Trophoblast cell (in vitro differentiated cells and primary cell): Measurements from ENCODE around the gene TFF1.

ENCODE experiments used
- DNase-seq, 2 donors: peaks; one replicate each; pipeline ENCODE4 v3.0.0-alpha.2; 2016
- H2AFZ ChIP-seq: 2 replicates; pipeline ENCODE4 v1.6.1; 2013; ENCODE audit warnings: low read length, moderate library complexity, mild to moderate bottlenecking; ENCODE audit not compliant: insufficient read depth, poor library complexity
- H2AK5ac ChIP-seq: 2 replicates; pipeline ENCODE4 v1.6.1; 2013; ENCODE audit warnings: mild to moderate bottlenecking, low read length
- H2BK120ac ChIP-seq: 2 replicates; pipeline ENCODE4 v1.6.1; 2013; ENCODE audit warnings: low read length, mild to moderate bottlenecking, moderate library complexity; ENCODE audit not compliant: insufficient read depth, poor library complexity
- H2BK12ac ChIP-seq: 2 replicates; pipeline ENCODE4 v1.6.1; 2013; ENCODE audit warnings: mild to moderate bottlenecking, low read length, moderate library complexity
- H2BK5ac ChIP-seq: 2 replicates; pipeline ENCODE4 v1.6.1; 2013; ENCODE audit warnings: low read length, low read depth, moderate library complexity, mild to moderate bottlenecking; ENCODE audit not compliant: poor library complexity
- H3K14ac ChIP-seq: 2 replicates; pipeline ENCODE4 v1.6.1; 2013; ENCODE audit warnings: mild to moderate bottlenecking, low read length
- H3K18ac ChIP-seq: 2 replicates; pipeline ENCODE4 v1.6.1; 2013; ENCODE audit warnings: mild to moderate bottlenecking, low read length
- H3K23ac ChIP-seq: 2 replicates; pipeline ENCODE4 v1.6.1; 2013; ENCODE audit warnings: low read length
- H3K27ac ChIP-seq: 2 replicates; pipeline ENCODE4 v1.5.1; 2013; ENCODE audit warnings: low read depth, mild to moderate bottlenecking, inconsistent platforms, low read length, moderate library complexity
- H3K27me3 ChIP-seq: 2 replicates; pipeline ENCODE4 v1.6.1; 2013; ENCODE audit warnings: inconsistent platforms, mild to moderate bottlenecking, low read length, moderate library complexity; ENCODE audit not compliant: insufficient read depth
- H3K36me3 ChIP-seq, 2 experiments: 1 replicate in 1 of 2; 2 replicates in 1 of 2; pipeline ENCODE4 v1.6.1; 2013; ENCODE audit warnings: low read length in 2 of 2, mild to moderate bottlenecking in 2 of 2, moderate library complexity in 1 of 2; ENCODE audit not compliant: insufficient read depth in 2 of 2, control insufficient read depth in 1 of 2
- H3K4ac ChIP-seq: 2 replicates; pipeline ENCODE4 v1.6.1; 2013; ENCODE audit warnings: low read depth, mild to moderate bottlenecking, low read length, moderate library complexity
- H3K4me1 ChIP-seq, 2 experiments: 1 replicate in 1 of 2; 2 replicates in 1 of 2; pipeline ENCODE4 v1.6.1; 2013; ENCODE audit warnings: low read length in 2 of 2, mild to moderate bottlenecking in 2 of 2, moderate library complexity in 1 of 2; ENCODE audit not compliant: insufficient read depth in 2 of 2, control insufficient read depth in 1 of 2
- H3K4me2 ChIP-seq: 2 replicates; pipeline ENCODE4 v1.6.1; 2013; ENCODE audit warnings: inconsistent platforms, mild to moderate bottlenecking, low read length, moderate library complexity
- H3K4me3 ChIP-seq: 2 replicates; pipeline ENCODE4 v1.5.1; 2013; ENCODE audit warnings: mild to moderate bottlenecking, low read depth, low read length, inconsistent platforms
- H3K79me1 ChIP-seq: one replicate; pipeline ENCODE4 v1.6.1; 2013; ENCODE audit warnings: low read length
- H3K79me2 ChIP-seq: 2 replicates; pipeline ENCODE4 v1.6.1; 2013; ENCODE audit warnings: low read length, mild to moderate bottlenecking; ENCODE audit not compliant: control insufficient read depth, insufficient read depth, poor library complexity
- H3K9ac ChIP-seq: 2 replicates; pipeline ENCODE4 v1.6.1; 2013; ENCODE audit warnings: mild to moderate bottlenecking, low read length
- H3K9me3 ChIP-seq: 2 replicates; pipeline ENCODE4 v1.6.1; 2013; ENCODE audit warnings: low read depth, mild to moderate bottlenecking, control low read depth, inconsistent platforms, low read length; ENCODE audit not compliant: insufficient read depth
- H4K12ac ChIP-seq: 2 replicates; pipeline ENCODE4 v1.6.1; 2013; ENCODE audit warnings: low read depth, mild to moderate bottlenecking, low read length, moderate library complexity
- H4K8ac ChIP-seq: 2 replicates; pipeline ENCODE4 v1.6.1; 2013; ENCODE audit warnings: low read depth, mild to moderate bottlenecking, low read length, moderate library complexity
- H4K91ac ChIP-seq: one replicate; pipeline ENCODE4 v1.6.1; 2013; ENCODE audit warnings: low read depth, mild to moderate bottlenecking, low read length, moderate library complexity
- WGBS: extraction: QIAGEN DNeasy Blood & Tissue Kit; methylation state at CpG from one replicate; pipeline ENCODE4 v1.1.7; 2013; ENCODE audit warnings: missing lambda C conversion rate; ENCODE audit not compliant: insufficient read length, insufficient coverage; ENCODE audit errors: extremely low coverage; 5-methylcytosine and 5-hydroxymethylcytosine counted together

Gene TFF1

GRCh38 chr21:42381347-42381984, 15.1 kb upstream of the TFF1 start:
- Histone ChIP-seq H3K9ac (no peak overlapping the region), H3K23ac (no peak overlapping the region), H3K9me3 (peaks cover 6% of the 10 kb centered on the region), H3K4me1 (peaks cover 0 to 4% of the 10 kb centered on the region in 2 experiments), H3K4me2 (no peak overlapping the region), H2BK5ac (no peak overlapping the region), H3K18ac (no peak overlapping the region), H2BK120ac (no peak overlapping the region), H3K27ac (no peak overlapping the region), H2AFZ (no peak overlapping the region), H3K27me3 (no peaks in the 10 kb centered on the region), H3K36me3 (no peaks in the 10 kb centered on the region), H4K8ac (no peak overlapping the region), H2BK12ac (no peak overlapping the region), H3K79me2 (no peaks in the 10 kb centered on the region), H2AK5ac (no peak overlapping the region), H4K12ac (no peak overlapping the region), H3K4me3 (no peak overlapping the region), H3K4ac (no peak overlapping the region), H4K91ac (no peak overlapping the region), H3K79me1 (no peaks in the 10 kb centered on the region), H3K14ac (no peak overlapping the region)
- DNase-seq = peak; percentile 24 to 62
- WGBS = no CpG with 5 or more reads among the region's 1 CpG

DNA sequence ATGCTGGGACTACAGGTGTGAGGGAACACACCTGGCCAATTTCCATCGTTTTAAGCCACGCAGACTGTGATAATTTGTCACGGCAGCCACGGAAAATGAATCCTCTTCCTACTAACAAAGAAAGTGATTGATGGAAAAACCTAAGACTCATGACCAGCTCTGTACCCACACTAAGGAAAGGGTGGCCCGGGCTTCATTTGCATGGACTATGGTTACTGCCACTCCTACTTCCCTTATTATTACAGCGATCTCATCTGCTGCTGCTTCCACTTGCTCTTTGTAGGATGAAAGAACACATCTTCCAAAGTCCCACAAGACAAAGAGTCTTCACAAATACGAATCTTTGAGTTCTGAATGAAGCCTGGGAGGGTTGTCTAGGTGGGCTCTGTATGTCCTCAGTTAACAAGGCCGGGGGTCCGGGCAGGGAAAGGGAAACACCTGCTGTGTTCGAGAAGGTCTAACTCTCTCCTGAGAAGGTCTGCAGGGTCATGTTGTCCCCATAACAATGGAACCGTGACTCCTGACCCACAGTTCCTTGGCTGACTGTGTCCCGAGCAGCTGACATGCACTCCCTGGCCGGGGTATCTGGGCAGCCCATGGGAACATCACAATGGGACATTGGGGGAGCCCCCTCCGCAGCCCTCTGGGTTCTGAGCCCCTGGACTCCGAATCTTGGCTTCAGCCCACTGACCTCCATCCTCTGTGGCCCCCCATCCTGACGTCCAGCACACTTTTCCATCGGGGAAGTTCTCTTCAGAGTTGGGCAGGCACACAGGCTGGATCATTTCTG, 13.3 kb upstream of the TFF1 start:
- no CpG with 5 or more reads among the region's 17 CpGs for WGBS
- H3K18ac ChIP-seq = no peak overlapping the region
- H2BK120ac ChIP-seq = no peak overlapping the region
- no peak overlapping the region for H3K4ac ChIP-seq
- H3K9ac ChIP-seq = no peak overlapping the region
- H3K79me2 ChIP-seq = no peaks in the 10 kb centered on the region
- H3K23ac ChIP-seq = no peak overlapping the region
- peaks cover 4% of the 10 kb centered on the region for H3K9me3 ChIP-seq
- H3K14ac ChIP-seq = no peak overlapping the region
- DNase-seq = no peak
- H3K79me1 ChIP-seq = no peaks in the 10 kb centered on the region
- no peak overlapping the region for H3K4me2 ChIP-seq
- no peak overlapping the region for H2BK5ac ChIP-seq
- no peak overlapping the region for H4K12ac ChIP-seq
- H3K36me3 ChIP-seq = no peaks in the 10 kb centered on the region
- H3K4me1 ChIP-seq = no peaks in the 10 kb centered on the region
- H3K27ac ChIP-seq = no peak overlapping the region
- no peak overlapping the region for H3K4me3 ChIP-seq
- no peak overlapping the region for H2BK12ac ChIP-seq
- H2AFZ ChIP-seq = no peak overlapping the region
- H4K91ac ChIP-seq = no peak overlapping the region
- no peak overlapping the region for H2AK5ac ChIP-seq
- H4K8ac ChIP-seq = no peak overlapping the region
- H3K27me3 ChIP-seq = no peaks in the 10 kb centered on the region

DNA sequence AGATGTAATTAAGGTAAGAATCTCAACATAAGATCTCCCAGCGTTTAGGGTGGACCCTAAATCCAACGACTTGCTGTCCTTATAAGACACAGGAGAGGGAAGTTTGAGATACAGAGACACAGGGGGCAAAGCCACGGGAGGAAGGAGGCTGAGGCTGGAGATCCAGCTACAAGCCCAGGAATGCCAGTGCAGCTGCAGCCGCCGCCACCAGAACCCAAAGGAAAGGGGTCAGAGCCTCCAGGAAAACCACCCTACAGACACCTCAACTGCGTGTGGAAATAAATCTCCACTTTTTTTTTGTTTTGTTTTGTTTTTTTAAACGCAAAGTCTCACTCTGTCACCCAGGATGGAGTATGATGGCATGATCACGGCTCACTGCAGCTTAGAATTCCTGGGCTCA, 12.1 kb upstream of the TFF1 start:
- Histone ChIP-seq H2BK12ac (no peak overlapping the region), H3K9me3 (peaks cover 7% of the 10 kb centered on the region), H3K27me3 (no peaks in the 10 kb centered on the region), H3K4ac (no peak overlapping the region), H3K18ac (no peak overlapping the region), H3K4me2 (no peak overlapping the region), H4K12ac (no peak overlapping the region), H2AK5ac (no peak overlapping the region), H3K23ac (no peak overlapping the region), H3K79me1 (no peaks in the 10 kb centered on the region), H2BK120ac (no peak overlapping the region), H3K14ac (no peak overlapping the region), H3K4me3 (no peak overlapping the region), H3K79me2 (no peaks in the 10 kb centered on the region), H3K36me3 (no peaks in the 10 kb centered on the region), H3K27ac (no peak overlapping the region), H4K8ac (no peak overlapping the region), H2AFZ (no peak overlapping the region), H2BK5ac (no peak overlapping the region), H3K4me1 (no peaks in the 10 kb centered on the region), H3K9ac (no peak overlapping the region), H4K91ac (no peak overlapping the region)
- no CpG with 5 or more reads among the region's 8 CpGs for WGBS
- no peak for DNase-seq

DNA sequence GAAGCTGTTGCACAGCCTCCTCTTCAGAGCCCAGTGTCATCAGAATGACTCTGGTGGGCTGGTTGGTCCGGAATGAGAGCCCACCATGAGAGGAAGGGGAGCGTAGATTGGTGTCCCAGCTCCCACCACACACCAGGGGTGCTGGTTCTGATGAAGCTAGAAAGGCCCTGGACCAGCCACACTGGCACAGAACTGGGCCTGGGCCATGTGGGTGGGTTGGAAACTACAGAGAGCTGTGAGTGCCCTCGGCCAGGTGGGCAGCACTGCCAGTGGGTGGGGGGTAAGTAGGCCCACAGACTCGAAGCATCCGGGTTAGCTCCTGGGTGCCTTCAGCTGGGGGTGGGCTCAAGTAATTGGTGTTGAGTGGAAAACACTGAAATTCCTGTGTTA, 11.6 kb upstream of the TFF1 start:
- no CpG with 5 or more reads among the region's 5 CpGs for WGBS
- peaks cover 4% of the 10 kb centered on the region for H3K9me3 ChIP-seq

More for the DNA sequence above, 11.6 kb upstream of the TFF1 start:
- Histone ChIP-seq H3K27me3 (no peaks in the 10 kb centered on the region), H4K91ac (no peak overlapping the region), H3K27ac (no peak overlapping the region), H2AFZ (no peak overlapping the region), H3K23ac (no peak overlapping the region), H3K9ac (no peak overlapping the region), H3K4me3 (no peak overlapping the region), H3K79me1 (no peaks in the 10 kb centered on the region), H2AK5ac (no peak overlapping the region), H3K79me2 (no peaks in the 10 kb centered on the region), H3K18ac (no peak overlapping the region), H3K4ac (no peak overlapping the region), H2BK12ac (no peak overlapping the region), H3K14ac (no peak overlapping the region), H3K4me1 (no peaks in the 10 kb centered on the region), H4K8ac (no peak overlapping the region), H2BK120ac (no peak overlapping the region), H4K12ac (no peak overlapping the region), H3K36me3 (no peaks in the 10 kb centered on the region), H2BK5ac (no peak overlapping the region), H3K4me2 (no peak overlapping the region)
- no peak for DNase-seq
